IgD-negative memory B cell (primary cell): ENCODE data around the gene CLEC16A. TPM values are rescaled to one million over a fixed set of nuclear protein-coding genes. Genes with fewer than 3 reads are reported as not detected.
"Not testable (repeated sequence)": the region's sequence is repeated elsewhere in the genome, so short reads cannot be mapped to it uniquely, and the experiment has no call there.

Experiments used
- H3K27ac Mint-ChIP-seq, 3 donors: one replicate each; pipeline ENCODE4 v1.8.0; 2020 to 2022; ENCODE audit warnings: mild to moderate bottlenecking in 3 of 3, mixed read lengths in 3 of 3, moderate library complexity in 1 of 3
- H3K27me3 Mint-ChIP-seq: one replicate; pipeline ENCODE4 v1.8.0; 2021; ENCODE audit warnings: mixed read lengths
- H3K36me3 Mint-ChIP-seq: one replicate; pipeline ENCODE4 v1.8.0; 2020; ENCODE audit warnings: mild to moderate bottlenecking, mixed read lengths
- H3K4me1 Mint-ChIP-seq, 3 donors: one replicate each; pipeline ENCODE4 v1.8.0; 2020 to 2022; ENCODE audit warnings: mixed read lengths in 3 of 3, mild to moderate bottlenecking in 1 of 3
- H3K4me3 Mint-ChIP-seq, 4 donors: one replicate each; pipeline ENCODE4 v1.8.0; 2020 to 2022; ENCODE audit warnings: mild to moderate bottlenecking in 4 of 4, mixed read lengths in 4 of 4, moderate library complexity in 3 of 4
- H3K9me3 Mint-ChIP-seq, 3 donors: one replicate each; pipeline ENCODE4 v1.8.0; 2020 to 2021; ENCODE audit warnings: mixed read lengths in 3 of 3, mild to moderate bottlenecking in 1 of 3
- polyA plus RNA-seq: library from polyadenylated mRNA; unstranded; fragments of 300-500 nt; fragmentation: Illumina TruSeq; gene quantifications from one replicate; pipeline ENCODE4 v1.2.3, GENCODE V29; 2021

Gene CLEC16A
- polyA plus RNA-seq, 1 donor from 2014 or later, result 21.1 TPM

- H3K9me3 Mint-ChIP-seq, result peaks cover 3 to 7% (median 7%) of the 10 kb centered on the region in 3 donors
- H3K36me3 Mint-ChIP-seq, result peaks cover 3% of the 10 kb centered on the region
- no peak overlapping the region for H3K4me3 Mint-ChIP-seq
- H3K27ac Mint-ChIP-seq, result no peak overlapping the region
- peaks cover 7 to 10% (median 9%) of the 10 kb centered on the region in 3 donors for H3K4me1 Mint-ChIP-seq
- peaks cover 13% of the 10 kb centered on the region for H3K27me3 Mint-ChIP-seq
These were observed 267.0 kb downstream of the CLEC16A start for GRCh38 chr16:11211061-11211976.

GRCh38 chr16:11211977-11212797 is 267.8 kb downstream of the CLEC16A start:
- H3K27ac Mint-ChIP-seq, result no peak overlapping the region
- H3K9me3 Mint-ChIP-seq, result peaks cover 3 to 7% (median 7%) of the 10 kb centered on the region in 3 donors
- peak overlapping the region in 1 of 4 donors; percentile 12 for H3K4me3 Mint-ChIP-seq
- peaks cover 3% of the 10 kb centered on the region for H3K36me3 Mint-ChIP-seq
- peaks cover 9% of the 10 kb centered on the region for H3K27me3 Mint-ChIP-seq
- H3K4me1 Mint-ChIP-seq, result peaks cover 0 to 4% (median 3%) of the 10 kb centered on the region in 3 donors

- H3K27me3 Mint-ChIP-seq, result peaks cover 9% of the 10 kb centered on the region
These were observed 268.4 kb downstream of the CLEC16A start for GRCh38 chr16:11212798-11213196.

GRCh38 chr16:11213373-11213772 is 269.0 kb downstream of the CLEC16A start:
- Mint-ChIP-seq H3K4me1 (peaks cover 0 to 5% (median 4%) of the 10 kb centered on the region in 3 donors), H3K27me3 (peaks cover 9% of the 10 kb centered on the region), H3K9me3 (peaks cover 3 to 7% (median 7%) of the 10 kb centered on the region in 3 donors), H3K27ac (no peak overlapping the region), H3K36me3 (peaks cover 3% of the 10 kb centered on the region), H3K4me3 (peak overlapping the region in 1 of 4 donors; percentile 41)

More at GRCh38 chr16:11212798-11213196, 268.4 kb downstream of the CLEC16A start:
- Mint-ChIP-seq H3K9me3 (peaks cover 3 to 7% (median 7%) of the 10 kb centered on the region in 3 donors), H3K4me1 (peaks cover 0 to 5% (median 4%) of the 10 kb centered on the region in 3 donors), H3K36me3 (peaks cover 3% of the 10 kb centered on the region), H3K27ac (no peak overlapping the region), H3K4me3 (peak overlapping the region in 1 of 4 donors; percentile 41)

GRCh38 chr16:11213799-11214198 is 269.4 kb downstream of the CLEC16A start:
- no peak overlapping the region for H3K4me3 Mint-ChIP-seq
- peaks cover 0 to 5% (median 5%) of the 10 kb centered on the region in 3 donors for H3K4me1 Mint-ChIP-seq
- peaks cover 9% of the 10 kb centered on the region for H3K27me3 Mint-ChIP-seq
- peaks cover 3 to 7% (median 7%) of the 10 kb centered on the region in 3 donors for H3K9me3 Mint-ChIP-seq
- H3K27ac Mint-ChIP-seq, result peak overlapping the region in 1 of 3 donors; percentile 74
- peaks cover 3% of the 10 kb centered on the region for H3K36me3 Mint-ChIP-seq

- H3K27ac Mint-ChIP-seq, result no peak overlapping the region
- H3K27me3 Mint-ChIP-seq, result peaks cover 5% of the 10 kb centered on the region
- peaks cover 6 to 12% (median 7%) of the 10 kb centered on the region in 3 donors for H3K4me1 Mint-ChIP-seq
- H3K4me3 Mint-ChIP-seq, result no peak overlapping the region
- peaks cover 3 to 7% (median 7%) of the 10 kb centered on the region in 3 donors for H3K9me3 Mint-ChIP-seq
- peaks cover 3% of the 10 kb centered on the region for H3K36me3 Mint-ChIP-seq
These were observed 271.7 kb downstream of the CLEC16A start for GRCh38 chr16:11215935-11216556.

GRCh38 chr16:11217651-11218603 is 273.6 kb downstream of the CLEC16A start:
- H3K27me3 Mint-ChIP-seq, result no peaks in the 10 kb centered on the region
- H3K27ac Mint-ChIP-seq, result no peak overlapping the region
- H3K4me3 Mint-ChIP-seq, result no peak overlapping the region
- peaks cover 6 to 9% (median 8%) of the 10 kb centered on the region in 3 donors for H3K4me1 Mint-ChIP-seq
- no peaks in the 10 kb centered on the region for H3K36me3 Mint-ChIP-seq
- peaks cover 3 to 7% (median 7%) of the 10 kb centered on the region in 3 donors for H3K9me3 Mint-ChIP-seq

GRCh38 chr16:11218604-11218962 is 274.2 kb downstream of the CLEC16A start:
- no peak overlapping the region for H3K4me3 Mint-ChIP-seq
- H3K27me3 Mint-ChIP-seq, result no peaks in the 10 kb centered on the region
- H3K27ac Mint-ChIP-seq, result no peak overlapping the region

GRCh38 chr16:11219178-11219577 is 274.8 kb downstream of the CLEC16A start:
- no peak overlapping the region for H3K27ac Mint-ChIP-seq
- H3K9me3 Mint-ChIP-seq, result peaks cover 3 to 7% (median 7%) of the 10 kb centered on the region in 3 donors
- peaks cover 10 to 14% (median 13%) of the 10 kb centered on the region in 3 donors for H3K4me1 Mint-ChIP-seq
- no peaks in the 10 kb centered on the region for H3K36me3 Mint-ChIP-seq
- H3K4me3 Mint-ChIP-seq, result no peak overlapping the region
- no peaks in the 10 kb centered on the region for H3K27me3 Mint-ChIP-seq

More at GRCh38 chr16:11218604-11218962, 274.2 kb downstream of the CLEC16A start:
- Mint-ChIP-seq H3K4me1 (peaks cover 6 to 10% (median 10%) of the 10 kb centered on the region in 3 donors), H3K36me3 (no peaks in the 10 kb centered on the region), H3K9me3 (peaks cover 3 to 7% (median 7%) of the 10 kb centered on the region in 3 donors)

GRCh38 chr16:11220507-11220906 is 276.1 kb downstream of the CLEC16A start:
- not testable (repeated sequence) for H3K36me3 Mint-ChIP-seq, H3K27me3 Mint-ChIP-seq, H3K9me3 Mint-ChIP-seq, H3K4me3 Mint-ChIP-seq, H3K27ac Mint-ChIP-seq
- H3K4me1 Mint-ChIP-seq, result peaks cover 22 to 27% (median 22%) of the 10 kb centered on the region in 3 donors

GRCh38 chr16:11224096-11224893 is 279.9 kb downstream of the CLEC16A start:
- H3K36me3 Mint-ChIP-seq, result no peaks in the 10 kb centered on the region
- H3K27ac Mint-ChIP-seq, result peak overlapping the region; percentile 77 to 96 (median 93)
- peak overlapping the region; percentile 52 to 96 (median 87) for H3K4me3 Mint-ChIP-seq
- H3K9me3 Mint-ChIP-seq, result no peaks in the 10 kb centered on the region
- no peaks in the 10 kb centered on the region for H3K27me3 Mint-ChIP-seq
- H3K4me1 Mint-ChIP-seq, result peaks cover 20 to 25% (median 24%) of the 10 kb centered on the region in 3 donors

- Mint-ChIP-seq H3K27ac (peak overlapping the region; percentile 77 to 96 (median 93)), H3K4me1 (peaks cover 19 to 24% (median 23%) of the 10 kb centered on the region in 3 donors), H3K27me3 (no peaks in the 10 kb centered on the region), H3K36me3 (no peaks in the 10 kb centered on the region), H3K9me3 (no peaks in the 10 kb centered on the region), H3K4me3 (peak overlapping the region; percentile 78 to 96 (median 87))
These were observed 280.7 kb downstream of the CLEC16A start for GRCh38 chr16:11224894-11225676.
